HCT116 (cell line): ENCODE data around the gene ACOXL. TPM values are rescaled to one million over a fixed set of nuclear protein-coding genes. Genes with fewer than 3 reads are reported as not detected.

ENCODE experiments used
- ATAC-seq: fragments of 200-7000 bp; cut with Tn5 transposase; 2 replicates; pipeline ENCODE4 v1.9.1; 2020; ENCODE audit warnings: mild to moderate bottlenecking, moderate library complexity
- BruUV-seq: library from RNA; stranded (reverse); fragments of 400-500 nt; replicated peaks from 2 replicates; lab custom pipeline; 2021; lab: Mats Ljungman, UMichigan
- CTCF ChIA-PET: fragments of 300-600 bp; sonication (Branson Sonifier 250); formaldehyde crosslinking; loops from one replicate; lab custom pipeline; 2021; ENCODE audit warnings: antibody characterized with exemption; lab: Charles Lee
- POLR2A ChIA-PET: fragments of 300-600, 350-600 bp; sonication (Branson Sonifier 250); formaldehyde crosslinking; loops from one replicate; lab custom pipeline; 2021; ENCODE audit warnings: antibody characterized with exemption; lab: Charles Lee
- RAD21 ChIA-PET, 2 experiments: fragments of 300-600 bp; sonication (Branson Sonifier 250); formaldehyde crosslinking; loops; one replicate each; lab custom pipeline; 2023; ENCODE audit warnings: low total read pairs in 2 of 2; ENCODE audit not compliant: uncharacterized antibody in 2 of 2, unreplicated experiment in 2 of 2, low non-redundant PET in 1 of 2; lab: Charles Lee
- DNase-seq: peaks from one replicate; pipeline ENCODE4 v3.0.0-alpha.2; 2010; ENCODE audit warnings: low read depth, low spot score
- H2AFZ ChIP-seq: fragments of 200-600 bp; shearing (Covaris generic), sonication (generic); 2 replicates; pipeline ENCODE4 v1.6.1; 2017; ENCODE audit warnings: low read depth, mixed run types, mixed read lengths, antibody characterized with exemption, low read length; ENCODE audit not compliant: poor library complexity, severe bottlenecking
- H3K27ac ChIP-seq: 2 replicates; pipeline ENCODE4 v1.5.1; 2012; ENCODE audit warnings: low read depth, low read length
- H3K27me3 ChIP-seq: fragments of 200-600 bp; sonication (generic); 2 replicates; pipeline ENCODE4 v1.6.1; 2016; ENCODE audit warnings: mixed run types, low read length, mixed read lengths; ENCODE audit not compliant: insufficient read depth
- H3K36me3 ChIP-seq, 2 experiments: fragments of 200-500 bp in 1 of 2; fragments of 200-600 bp in 1 of 2; sonication (Bioruptor generic) in 1 of 2; sonication (generic) in 1 of 2; 2 replicates each; pipeline versions ENCODE4 v1.5.1 to v1.6.1; 2014 to 2016; ENCODE audit warnings: low read length in 2 of 2, inconsistent platforms in 1 of 2, mixed read lengths in 1 of 2, mixed run types in 1 of 2; ENCODE audit not compliant: insufficient read depth in 2 of 2, control insufficient read depth in 1 of 2
- H3K4me1 ChIP-seq, 2 experiments: fragments of 200-600 bp in 1 of 2; sonication (generic) in 1 of 2; 2 replicates each; pipeline versions ENCODE4 v1.5.1 to v1.6.1; 2012 to 2017; ENCODE audit warnings: low read length in 2 of 2, inconsistent platforms in 1 of 2, mild to moderate bottlenecking in 1 of 2, mixed read lengths in 1 of 2, mixed run types in 1 of 2, moderate library complexity in 1 of 2; ENCODE audit not compliant: insufficient read depth in 2 of 2, control insufficient read depth in 1 of 2
- H3K4me2 ChIP-seq: fragments of 200-600 bp; sonication (generic); 2 replicates; pipeline ENCODE4 v1.6.1; 2017; ENCODE audit warnings: mixed run types, low read length, mixed read lengths
- H3K4me3 ChIP-seq, 2 experiments: fragments of 200-600 bp in 1 of 2; sonication (generic) in 1 of 2; replicated peaks in 1 of 2; 2 replicates each; pipeline ENCODE4 v1.5.1; 2011 to 2016; ENCODE audit warnings: low read length in 2 of 2, control low read depth in 1 of 2, low read depth in 1 of 2, mild to moderate bottlenecking in 1 of 2, mixed read lengths in 1 of 2, mixed run types in 1 of 2
- H3K79me2 ChIP-seq: fragments of 200-600 bp; sonication (generic); 2 replicates; pipeline ENCODE4 v1.6.1; 2017; ENCODE audit warnings: mild to moderate bottlenecking, mixed run types, low read length, moderate library complexity, mixed read lengths; ENCODE audit not compliant: insufficient read depth
- H3K9ac ChIP-seq: fragments of 200-600 bp; sonication (generic); 2 replicates; pipeline ENCODE4 v1.6.1; 2016; ENCODE audit warnings: low read length, mixed read lengths
- H3K9me2 ChIP-seq: fragments of 200-600 bp; sonication (generic), shearing (Covaris generic); 2 replicates; pipeline ENCODE4 v1.6.1; 2017; ENCODE audit warnings: mixed run types, mild to moderate bottlenecking, moderate library complexity; ENCODE audit not compliant: insufficient read depth
- H3K9me3 ChIP-seq, 2 experiments: fragments of 200-500 bp in 1 of 2; fragments of 200-600 bp in 1 of 2; sonication (Bioruptor generic) in 1 of 2; sonication (generic) in 1 of 2; 2 replicates each; pipeline ENCODE4 v1.6.1; 2014 to 2017; ENCODE audit warnings: low read length in 2 of 2, mixed read lengths in 2 of 2, inconsistent platforms in 1 of 2, low read depth in 1 of 2, mild to moderate bottlenecking in 1 of 2, mixed run types in 1 of 2, moderate library complexity in 1 of 2; ENCODE audit not compliant: control insufficient read depth in 1 of 2, insufficient read depth in 1 of 2
- H4K20me1 ChIP-seq: fragments of 200-600 bp; sonication (generic), shearing (Covaris generic); 2 replicates; pipeline ENCODE4 v1.6.1; 2017; ENCODE audit warnings: mixed run types, mild to moderate bottlenecking, moderate library complexity; ENCODE audit not compliant: insufficient read depth
- ATF3 ChIP-seq: IDR thresholded peaks from 2 replicates; pipeline ENCODE4 v1.6.1; 2012
- CBX3 ChIP-seq: IDR thresholded peaks from 2 replicates; pipeline ENCODE4 v1.6.1; 2012; ENCODE audit warnings: low read depth
- CTCF ChIP-seq, 3 experiments: fragments of 200-600 bp in 1 of 3; sonication (generic) in 1 of 3; IDR thresholded peaks in 2 of 3; conservative IDR thresholded peaks in 1 of 3; 2 replicates each; pipeline ENCODE4 v1.5.1; 2012 to 2017; ENCODE audit warnings: low read depth in 2 of 3, low read length in 2 of 3, antibody characterized with exemption in 1 of 3, borderline replicate concordance in 1 of 3, control low read depth in 1 of 3, mild to moderate bottlenecking in 1 of 3, mixed read lengths in 1 of 3, mixed run types in 1 of 3, moderate library complexity in 1 of 3; ENCODE audit not compliant: insufficient read depth in 1 of 3
- ELF1 ChIP-seq: IDR thresholded peaks from 2 replicates; pipeline ENCODE4 v1.6.1; 2012; ENCODE audit warnings: low read depth, borderline replicate concordance
- EZH2phosphoT487 ChIP-seq: fragments of 200-600 bp; IDR thresholded peaks from 2 replicates; pipeline ENCODE4 v1.6.1; 2018; ENCODE audit warnings: antibody characterized with exemption, borderline replicate concordance
- FOSL1 ChIP-seq: IDR thresholded peaks from 2 replicates; pipeline ENCODE4 v1.6.1; 2012; ENCODE audit warnings: low read depth
- JUND ChIP-seq: IDR thresholded peaks from 2 replicates; pipeline ENCODE4 v1.6.1; 2012
- RAD21 ChIP-seq: IDR thresholded peaks from 2 replicates; pipeline ENCODE4 v1.6.1; 2012; ENCODE audit warnings: low read depth, mild to moderate bottlenecking
- REST ChIP-seq: IDR thresholded peaks from 2 replicates; pipeline ENCODE4 v1.6.1; 2012; ENCODE audit warnings: low read depth
- SIN3A ChIP-seq: IDR thresholded peaks from 2 replicates; pipeline ENCODE4 v1.6.1; 2012; ENCODE audit warnings: low read depth
- SP1 ChIP-seq: IDR thresholded peaks from 2 replicates; pipeline ENCODE4 v1.6.1; 2012; ENCODE audit warnings: low read depth
- TCF7L2 ChIP-seq: IDR thresholded peaks from 2 replicates; pipeline ENCODE4 v1.7.0; 2011; ENCODE audit warnings: borderline replicate concordance, inconsistent platforms; ENCODE audit not compliant: insufficient read depth, insufficient read length; ENCODE audit errors: extremely low read depth
- ZFX ChIP-seq: fragments of 450-650 bp; IDR thresholded peaks from 2 replicates; pipeline ENCODE4 v1.6.1; 2017
- ZNF274 ChIP-seq: fragments of 200-500 bp; sonication (Bioruptor generic); IDR thresholded peaks from 2 replicates; pipeline ENCODE4 v1.6.1; 2014; ENCODE audit warnings: mild to moderate bottlenecking, low read depth, low read length, inconsistent platforms
- intact Hi-C: fragments of 100-400 bp; cut with micrococcal nuclease; formaldehyde crosslinking; loops from 2 replicates; pipeline ENCODE4 v1.10.0; 2022
- total RNA-seq: library from RNA; stranded (reverse); gene quantifications from one replicate; pipeline ENCODE4 v1.2.1, GENCODE V29; 2021; ENCODE audit not compliant: unreplicated experiment

ACOXL gene
- total RNA-seq, 1 experiment from 2014 or later: 5.5 TPM

GRCh38 chr2:111054791-111055691 is 322.7 kb downstream of the ACOXL start:
- no peaks in the 10 kb centered on the region for H4K20me1 ChIP-seq
- RAD21 ChIA-PET: no interaction called here
- ATAC-seq (no peak), DNase-seq (no peak)
- H3K4me2 ChIP-seq: no peak overlapping the region
- CTCF ChIA-PET: no interaction called here
- no peaks in the 10 kb centered on the region for H3K79me2 ChIP-seq
- TF ChIP-seq TCF7L2: no peak
- TF ChIP-seq CBX3: no peak
- TF ChIP-seq RAD21: no peak
- TF ChIP-seq FOSL1: no peak
- no peak for TF ChIP-seq SP1
- no peak for TF ChIP-seq ZNF274
- no peaks in the 10 kb centered on the region for H3K9me2 ChIP-seq
- no peaks in the 10 kb centered on the region for H3K27me3 ChIP-seq
- intact Hi-C loops: no loop called here
- no peak overlapping the region for H2AFZ ChIP-seq
- no peak overlapping the region for H3K9ac ChIP-seq
- POLR2A ChIA-PET: no interaction called here
- H3K4me1 ChIP-seq: peaks cover 6 to 8% of the 10 kb centered on the region in 2 experiments
- H3K36me3 ChIP-seq: no peaks in the 10 kb centered on the region
- BruUV-seq: no TSS peak
- no peak overlapping the region for H3K4me3 ChIP-seq
- no peak overlapping the region for H3K27ac ChIP-seq
- no peaks in the 10 kb centered on the region for H3K9me3 ChIP-seq

- H3K4me3 ChIP-seq: no peak overlapping the region
- no peaks in the 10 kb centered on the region for H3K27me3 ChIP-seq
- no peak overlapping the region for H3K27ac ChIP-seq
- no peak overlapping the region for H3K9ac ChIP-seq
- H3K9me3 ChIP-seq: no peaks in the 10 kb centered on the region
- H2AFZ ChIP-seq: no peak overlapping the region
- CTCF ChIA-PET: no interaction called here
- POLR2A ChIA-PET: no interaction called here
- no peaks in the 10 kb centered on the region for H3K9me2 ChIP-seq
- RAD21 ChIA-PET: no interaction called here
- no peaks in the 10 kb centered on the region for H3K36me3 ChIP-seq
- intact Hi-C loops: no loop called here
- no TSS peak for BruUV-seq
- TF ChIP-seq ATF3 (no peak), REST (no peak), ZFX (no peak), ELF1 (no peak), ZNF274 (no peak), EZH2phosphoT487 (no peak), CTCF (IDR thresholded peaks at IDR 0.05 in 2 of 3, conservative IDR thresholded peaks at IDR 0.05 in 1 of 3; ENCODE audit: borderline replicate concordance in 1 of 3, insufficient read depth in 1 of 3, low read depth in 2 of 3, low read length in 2 of 3) (no peak), JUND (no peak), RAD21 (no peak), SIN3A (no peak), TCF7L2 (no peak)
- no peaks in the 10 kb centered on the region for H4K20me1 ChIP-seq
- no peaks in the 10 kb centered on the region for H3K79me2 ChIP-seq
- no peak for ATAC-seq
- no peak overlapping the region for H3K4me2 ChIP-seq
- no peak for DNase-seq
- H3K4me1 ChIP-seq: peaks cover 0 to 1% of the 10 kb centered on the region in 2 experiments; a peak in 2 of 4 replicates
Observed at GRCh38 chr2:111055735-111056134, 323.4 kb downstream of the ACOXL start.
